Panc1 (cell line): Measurements from ENCODE around the gene SLC6A19.

Source experiments
- REST ChIP-seq, 2 experiments: IDR thresholded peaks; 2 replicates each; pipeline ENCODE4 v1.6.1; 2011 to 2012; ENCODE audit warnings: low read depth in 2 of 2, control low read depth in 1 of 2, low read length in 1 of 2, mild to moderate bottlenecking in 1 of 2, moderate library complexity in 1 of 2; ENCODE audit not compliant: insufficient read depth in 1 of 2
- TF ChIP-seq, protein P1 (sequence below): fragments of 450-650 bp; IDR thresholded peaks from 2 replicates; pipeline ENCODE4 v1.5.1; 2017; ENCODE audit warnings: mild to moderate bottlenecking

- TF ChIP-seq REST (IDR thresholded peaks at IDR 0.05; ENCODE audit: insufficient read depth in 1 of 2, low read depth in 2 of 2, low read length in 1 of 2), result no peak
- TF ChIP-seq, protein P1, sequence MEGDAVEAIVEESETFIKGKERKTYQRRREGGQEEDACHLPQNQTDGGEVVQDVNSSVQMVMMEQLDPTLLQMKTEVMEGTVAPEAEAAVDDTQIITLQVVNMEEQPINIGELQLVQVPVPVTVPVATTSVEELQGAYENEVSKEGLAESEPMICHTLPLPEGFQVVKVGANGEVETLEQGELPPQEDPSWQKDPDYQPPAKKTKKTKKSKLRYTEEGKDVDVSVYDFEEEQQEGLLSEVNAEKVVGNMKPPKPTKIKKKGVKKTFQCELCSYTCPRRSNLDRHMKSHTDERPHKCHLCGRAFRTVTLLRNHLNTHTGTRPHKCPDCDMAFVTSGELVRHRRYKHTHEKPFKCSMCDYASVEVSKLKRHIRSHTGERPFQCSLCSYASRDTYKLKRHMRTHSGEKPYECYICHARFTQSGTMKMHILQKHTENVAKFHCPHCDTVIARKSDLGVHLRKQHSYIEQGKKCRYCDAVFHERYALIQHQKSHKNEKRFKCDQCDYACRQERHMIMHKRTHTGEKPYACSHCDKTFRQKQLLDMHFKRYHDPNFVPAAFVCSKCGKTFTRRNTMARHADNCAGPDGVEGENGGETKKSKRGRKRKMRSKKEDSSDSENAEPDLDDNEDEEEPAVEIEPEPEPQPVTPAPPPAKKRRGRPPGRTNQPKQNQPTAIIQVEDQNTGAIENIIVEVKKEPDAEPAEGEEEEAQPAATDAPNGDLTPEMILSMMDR, result no peak
Observed at GRCh38 chr5:1167361-1167727, 34.1 kb upstream of the SLC6A19 start.
